GM19452 (cell line): Measurements from ENCODE around the gene ATP5F1B.
A peak's percentile ranks its signal among the peaks of the same experiment; 100 is the strongest.
"Not testable (repeated sequence)": the region's sequence is repeated elsewhere in the genome, so short reads cannot be mapped to it uniquely, and the experiment has no call there.

Experiments used
- ATAC-seq: cut with Tn5 transposase; IDR thresholded peaks from one replicate; pipeline ENCODE4 v1.9.1; 2021; ENCODE audit not compliant: unreplicated experiment

The ATP5F1B gene

GRCh38 chr12:56653781-56654180, 8.0 kb upstream of the ATP5F1B start:
- not testable (repeated sequence) for ATAC-seq

- not testable (repeated sequence) for ATAC-seq
Observed at GRCh38 chr12:56648023-56648422, 2.2 kb upstream of the ATP5F1B start.

DNA sequence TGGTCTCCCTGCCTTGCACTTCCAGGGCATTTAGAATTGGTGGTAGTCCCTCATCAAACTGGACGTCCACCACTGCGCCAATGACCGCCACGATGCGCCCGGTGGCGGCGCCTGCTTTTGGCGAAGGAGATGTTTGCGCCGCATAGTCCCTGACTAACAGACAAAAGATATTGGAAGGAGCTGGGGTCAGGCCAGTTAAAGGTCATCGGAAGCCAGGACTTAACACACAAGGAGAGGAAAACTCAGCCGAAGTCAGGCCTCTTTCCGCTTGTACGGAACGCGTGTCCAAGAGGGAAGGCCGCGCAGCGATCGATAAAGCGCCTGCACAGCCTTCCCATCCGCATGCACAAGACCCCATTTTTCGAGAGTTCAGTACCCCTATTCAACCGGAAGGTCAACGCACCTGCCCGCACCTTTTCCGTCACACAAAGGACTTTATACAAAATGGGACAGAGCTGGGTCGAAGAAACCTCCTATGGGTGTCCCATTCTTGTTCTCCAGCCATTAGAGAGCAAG, 525 bp downstream of the ATP5F1B start:
- no peak for ATAC-seq

- no peak for ATAC-seq
Observed at GRCh38 chr12:56644654-56645053, 1.1 kb downstream of the ATP5F1B start.

- ATAC-seq: no peak
Observed at GRCh38 chr12:56641219-56641618, 4.6 kb downstream of the ATP5F1B start.

DNA sequence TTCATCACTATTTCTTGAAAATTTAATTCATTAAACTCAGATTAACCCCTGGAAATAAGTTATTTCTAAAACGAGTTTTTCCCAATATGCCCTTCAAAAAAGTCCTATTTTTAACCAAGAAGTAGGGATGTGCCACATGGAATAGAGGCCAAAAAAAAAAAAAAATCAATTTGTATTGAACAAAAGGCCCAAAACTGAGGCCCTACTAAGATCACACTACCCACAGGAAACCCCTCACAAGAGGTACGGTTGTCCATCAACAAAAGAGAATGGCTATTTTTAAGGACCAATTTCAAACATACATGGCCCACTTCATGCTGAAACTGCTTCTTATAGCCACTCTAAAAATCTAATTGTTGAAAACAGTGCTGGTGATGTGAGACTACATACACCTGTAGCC, 8.2 kb downstream of the ATP5F1B start:
- ATAC-seq: no peak

DNA sequence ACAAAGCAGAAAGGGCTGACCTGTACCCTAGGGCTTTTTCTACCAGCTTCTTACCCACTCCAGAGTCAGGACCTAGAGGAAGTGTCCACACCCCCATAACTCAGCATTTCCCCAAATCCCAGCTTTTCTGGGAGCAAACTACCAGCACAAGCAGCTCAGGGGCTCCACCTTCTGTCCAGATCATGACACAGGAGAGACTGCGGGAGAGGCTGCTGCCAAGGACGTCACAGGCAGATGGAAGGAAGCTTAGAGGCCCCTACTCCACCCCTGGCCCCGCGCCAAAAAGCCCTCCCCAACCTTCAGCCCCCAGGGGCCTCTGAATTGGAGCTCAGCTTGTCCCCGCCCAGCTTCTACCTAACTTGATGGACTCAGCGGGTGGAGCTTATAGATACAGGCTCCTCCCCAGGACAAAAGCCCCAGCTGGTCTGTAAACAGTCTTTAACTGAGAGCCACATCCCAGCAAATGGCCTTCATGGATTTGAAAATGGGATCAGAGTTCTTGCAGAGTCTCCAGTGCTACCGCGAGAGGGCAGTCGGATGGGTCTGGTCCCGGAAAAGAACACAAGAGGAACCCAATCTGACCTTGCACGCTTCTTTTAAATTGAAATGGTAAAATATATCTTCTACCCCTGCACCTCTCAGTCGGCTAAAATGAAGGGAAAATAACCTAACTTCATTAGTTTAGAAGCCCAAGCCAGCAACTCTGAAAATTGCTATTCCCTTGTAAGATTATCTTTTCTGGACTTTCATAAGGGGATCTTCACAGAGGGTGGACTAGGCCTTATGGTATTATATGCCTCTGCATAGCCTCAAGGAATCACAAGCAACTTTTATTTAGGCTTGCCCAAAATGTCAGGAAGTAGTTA, 8.9 kb downstream of the ATP5F1B start:
- peak; percentile 54 for ATAC-seq

- peak; percentile 50 for ATAC-seq
Observed at GRCh38 chr12:56635806-56636674, 9.7 kb downstream of the ATP5F1B start.

- ATAC-seq: peak; percentile 31
Observed at GRCh38 chr12:56634837-56635791, 10.7 kb downstream of the ATP5F1B start.

DNA sequence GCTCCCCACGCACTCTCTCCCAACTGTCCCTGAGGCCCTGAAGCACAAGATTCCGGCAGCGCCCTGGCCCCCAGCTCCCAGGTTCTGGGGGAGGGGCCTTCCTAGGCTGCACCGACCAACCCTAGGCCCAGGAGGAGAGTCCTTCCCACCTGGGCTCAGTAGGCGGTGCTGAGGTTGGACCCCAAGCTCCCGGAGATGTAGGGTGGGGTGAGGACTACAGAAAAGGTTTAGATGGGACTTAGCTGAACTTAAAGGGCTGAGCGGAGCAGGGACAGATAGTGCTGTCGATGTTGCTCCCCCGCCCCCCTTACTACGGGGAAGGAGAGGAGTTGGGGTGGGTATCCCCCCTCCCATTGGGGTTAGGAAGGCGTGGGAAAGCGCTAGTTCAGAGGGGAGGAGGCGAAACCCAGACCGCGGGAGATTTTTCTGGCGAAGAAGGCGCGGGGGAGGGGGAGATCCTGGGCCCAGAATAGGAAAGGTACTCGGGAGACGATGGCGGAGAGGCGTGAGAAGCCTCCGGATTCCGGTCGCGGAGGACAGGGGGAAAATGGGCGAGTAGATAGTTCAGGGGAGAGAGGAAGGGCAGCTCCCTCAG, 11.4 kb downstream of the ATP5F1B start:
- no peak for ATAC-seq

DNA sequence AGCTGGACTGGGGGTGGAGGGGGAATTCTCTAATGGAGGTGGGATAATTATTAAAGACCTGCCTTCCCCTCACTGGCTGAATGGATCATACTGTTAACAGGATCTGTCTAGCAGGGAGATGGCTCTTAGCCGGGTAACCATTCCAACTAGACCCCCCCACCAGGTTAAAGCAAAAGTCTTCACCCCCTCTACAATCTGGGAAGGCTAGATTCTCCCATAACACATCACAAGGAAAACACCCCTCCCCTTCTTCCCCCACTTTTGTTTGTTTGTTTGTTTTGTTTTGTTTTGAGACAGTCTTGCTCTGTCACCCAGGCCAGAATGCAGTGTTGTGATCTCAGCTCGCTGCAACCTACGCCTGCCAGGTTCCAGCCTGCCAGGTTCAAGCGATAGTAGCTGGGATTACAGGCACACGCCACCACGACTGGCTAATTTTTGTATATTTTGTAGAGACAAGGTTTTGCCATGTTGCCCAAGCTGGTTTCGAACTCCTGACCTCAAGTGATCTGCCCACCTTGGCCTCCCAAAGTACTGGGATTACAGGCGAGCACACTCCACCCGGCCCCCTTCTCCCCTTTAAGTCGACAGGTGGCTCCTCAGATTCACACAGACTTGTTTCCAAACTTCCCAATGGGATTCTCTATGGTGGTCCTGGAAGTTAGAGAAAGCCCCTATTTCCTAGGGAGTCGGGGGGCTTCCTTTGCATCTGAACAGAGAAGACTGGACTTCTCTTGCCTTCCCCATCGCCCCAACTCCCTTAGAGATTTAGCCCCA, 12.1 kb downstream of the ATP5F1B start:
- ATAC-seq: no peak

DNA sequence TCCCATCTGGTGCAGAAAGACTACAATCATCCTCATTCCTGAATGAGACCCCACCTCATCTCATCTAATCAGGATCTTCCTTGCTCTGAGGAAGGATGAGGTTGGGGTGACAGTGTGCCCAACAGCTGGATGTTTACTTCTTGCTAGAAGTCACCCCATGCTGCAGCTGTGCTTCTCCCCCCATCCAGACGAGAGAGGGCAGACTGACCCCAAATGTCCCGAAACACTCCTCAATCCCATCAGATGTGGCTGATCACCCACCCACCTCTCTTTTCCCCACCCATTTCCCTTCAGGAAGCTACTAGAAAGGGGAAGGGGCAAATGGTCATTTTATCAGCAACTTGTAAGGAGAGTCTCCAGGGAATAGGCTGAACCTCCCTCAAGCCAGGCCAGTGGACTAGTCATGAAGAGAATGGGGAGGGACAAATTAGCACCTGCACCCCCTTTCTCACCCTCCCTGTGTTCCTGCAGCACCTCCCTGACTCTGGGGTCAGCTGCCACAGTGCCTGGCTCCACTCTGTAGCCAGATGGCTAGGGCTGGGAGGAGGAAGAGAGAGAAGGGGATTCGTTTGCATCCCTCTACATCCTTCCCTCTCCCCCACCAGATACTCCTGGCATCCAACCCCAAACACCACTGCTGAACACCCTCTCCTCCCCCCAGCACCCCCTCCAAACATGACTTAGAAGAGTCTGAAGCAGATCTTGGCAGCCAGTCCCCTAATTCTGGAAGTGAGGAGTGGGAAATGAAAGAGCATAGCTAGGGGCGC, 12.9 kb downstream of the ATP5F1B start:
- no peak for ATAC-seq

- no peak for ATAC-seq
Observed at GRCh38 chr12:56631790-56632700, 13.7 kb downstream of the ATP5F1B start.

DNA sequence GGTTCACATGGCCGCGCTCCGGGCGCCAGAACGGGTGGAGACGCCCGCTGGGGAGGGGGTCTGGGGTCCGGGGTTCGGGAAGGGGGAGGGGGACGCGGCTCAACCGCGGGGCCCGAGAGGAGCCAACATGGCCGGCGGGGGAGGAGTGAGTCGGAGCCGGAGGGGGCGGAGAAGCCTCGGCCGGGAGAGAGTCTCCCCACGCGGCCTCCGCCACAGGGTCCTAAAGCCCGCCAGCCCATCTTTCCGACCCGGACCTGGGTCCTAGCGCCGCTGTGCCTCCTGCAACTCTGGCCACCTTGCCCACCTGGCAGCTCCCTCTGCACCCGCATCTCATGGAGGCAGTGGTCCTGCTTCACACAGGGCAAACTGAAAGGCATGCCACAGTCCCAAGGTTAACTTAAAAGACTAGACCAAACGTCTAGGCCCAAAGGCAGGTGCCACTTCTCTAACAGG, 15.6 kb downstream of the ATP5F1B start, which contains the start of gene BAZ2A:
TSS of gene BAZ2A (minus strand) at position 147 of the 453 bp plus-strand sequence. CDS start 12,796 bp downstream, outside the sequence.
- ATAC-seq: peak; percentile 65

DNA sequence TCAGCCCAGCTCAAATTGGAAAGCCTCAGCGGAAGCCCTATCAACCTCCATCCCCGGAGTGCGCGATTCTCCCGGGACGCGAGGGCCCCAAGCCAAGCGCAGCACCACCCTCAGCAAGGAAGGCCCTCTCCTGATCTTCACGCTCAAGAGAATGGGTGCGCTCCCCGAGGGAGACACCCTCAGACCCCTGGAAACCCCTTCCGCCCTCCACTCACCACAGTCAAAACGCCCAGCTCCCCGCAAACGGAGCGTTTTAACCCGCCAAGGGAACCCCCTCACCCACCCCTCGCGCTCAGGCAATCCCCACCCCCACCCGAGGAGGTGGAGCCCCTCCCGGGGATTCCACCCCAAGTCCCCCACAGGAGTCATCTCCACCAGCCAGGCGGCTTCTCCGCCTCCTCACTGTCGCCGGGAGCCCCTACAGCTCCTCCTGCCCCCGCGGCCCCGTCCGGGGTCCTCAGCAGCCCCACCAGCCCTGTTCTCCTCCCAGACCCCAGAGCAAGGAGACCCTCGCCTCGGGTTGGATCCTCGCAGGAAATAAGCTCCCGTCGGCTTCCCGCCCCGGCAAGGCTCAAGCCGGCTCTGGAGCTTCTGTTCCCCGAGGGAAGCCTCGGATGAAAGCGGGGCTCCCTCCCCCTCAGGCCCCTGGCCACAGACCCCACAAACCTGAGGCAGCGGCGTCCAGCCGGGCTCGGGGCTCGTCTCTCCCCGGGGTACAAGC, 16.2 kb downstream of the ATP5F1B start:
- no peak for ATAC-seq

- no peak for ATAC-seq
Observed at GRCh38 chr12:56628671-56629458, 16.9 kb downstream of the ATP5F1B start.
